OCI-LY7 (cell line): Measurements from ENCODE around the gene CCDC15.

ENCODE experiments used
- EZH2phosphoT487 ChIP-seq: fragments of 200-600 bp; sonication (generic); IDR thresholded peaks from 2 replicates; pipeline ENCODE4 v1.6.1; 2018; ENCODE audit warnings: low read depth, borderline replicate concordance, mild to moderate bottlenecking, mixed run types, antibody characterized with exemption, low read length, moderate library complexity, mixed read lengths
- TF ChIP-seq, protein P1 (sequence below): fragments of 200-600 bp; sonication (generic); conservative IDR thresholded peaks from 2 replicates; pipeline ENCODE4 v1.5.1; 2014; ENCODE audit warnings: mild to moderate bottlenecking, antibody characterized with exemption, low read length, moderate library complexity, mixed read lengths

DNA sequence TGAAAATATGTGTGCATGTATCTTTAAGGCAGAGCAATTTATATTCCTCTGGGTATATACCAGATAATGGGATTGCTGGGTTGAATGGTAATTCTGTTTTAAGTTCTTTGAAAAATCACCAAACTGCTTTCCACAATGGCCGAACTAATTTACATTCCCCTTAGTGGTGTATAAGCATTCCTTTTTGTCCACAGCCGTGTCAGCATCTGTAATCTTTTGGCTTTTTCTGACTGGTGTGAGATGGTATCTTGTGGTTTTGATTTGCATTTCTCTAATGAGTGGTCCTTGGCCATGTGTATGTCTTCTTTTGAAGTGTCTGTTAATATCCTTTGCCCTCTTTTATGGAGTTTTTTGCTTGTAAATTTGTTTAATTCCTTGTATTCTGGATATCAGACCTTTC, 24.3 kb downstream of the CCDC15 start:
- TF ChIP-seq, protein P1, sequence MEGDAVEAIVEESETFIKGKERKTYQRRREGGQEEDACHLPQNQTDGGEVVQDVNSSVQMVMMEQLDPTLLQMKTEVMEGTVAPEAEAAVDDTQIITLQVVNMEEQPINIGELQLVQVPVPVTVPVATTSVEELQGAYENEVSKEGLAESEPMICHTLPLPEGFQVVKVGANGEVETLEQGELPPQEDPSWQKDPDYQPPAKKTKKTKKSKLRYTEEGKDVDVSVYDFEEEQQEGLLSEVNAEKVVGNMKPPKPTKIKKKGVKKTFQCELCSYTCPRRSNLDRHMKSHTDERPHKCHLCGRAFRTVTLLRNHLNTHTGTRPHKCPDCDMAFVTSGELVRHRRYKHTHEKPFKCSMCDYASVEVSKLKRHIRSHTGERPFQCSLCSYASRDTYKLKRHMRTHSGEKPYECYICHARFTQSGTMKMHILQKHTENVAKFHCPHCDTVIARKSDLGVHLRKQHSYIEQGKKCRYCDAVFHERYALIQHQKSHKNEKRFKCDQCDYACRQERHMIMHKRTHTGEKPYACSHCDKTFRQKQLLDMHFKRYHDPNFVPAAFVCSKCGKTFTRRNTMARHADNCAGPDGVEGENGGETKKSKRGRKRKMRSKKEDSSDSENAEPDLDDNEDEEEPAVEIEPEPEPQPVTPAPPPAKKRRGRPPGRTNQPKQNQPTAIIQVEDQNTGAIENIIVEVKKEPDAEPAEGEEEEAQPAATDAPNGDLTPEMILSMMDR = no peak
- TF ChIP-seq EZH2phosphoT487 = no peak
